Measurements from ENCODE around the gene UPF2.

DNA sequence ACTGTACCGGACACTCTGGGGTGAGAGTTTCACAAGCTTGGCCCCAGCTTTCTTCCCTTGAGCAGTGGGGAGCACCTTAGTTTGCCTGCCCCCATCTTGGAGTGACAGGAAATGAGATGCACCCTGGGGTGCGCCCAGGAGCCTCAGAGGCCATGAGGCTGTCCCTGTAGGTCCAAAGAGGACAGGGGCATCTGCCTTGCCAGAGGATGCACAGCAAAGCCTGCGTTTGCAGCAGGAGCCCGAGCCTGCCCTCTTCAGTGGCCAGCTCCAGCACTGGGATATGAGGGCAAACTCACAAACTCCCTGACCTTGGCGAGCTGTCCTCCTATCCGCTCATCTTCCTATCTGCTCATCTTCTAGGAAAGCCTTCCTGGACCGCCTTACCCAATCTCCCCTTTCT lies 140.0 kb downstream of the UPF2 start:
- TF ChIP-seq POLR2A (IDR thresholded peaks at IDR 0.05), result no peak
- TF ChIP-seq, protein P1, sequence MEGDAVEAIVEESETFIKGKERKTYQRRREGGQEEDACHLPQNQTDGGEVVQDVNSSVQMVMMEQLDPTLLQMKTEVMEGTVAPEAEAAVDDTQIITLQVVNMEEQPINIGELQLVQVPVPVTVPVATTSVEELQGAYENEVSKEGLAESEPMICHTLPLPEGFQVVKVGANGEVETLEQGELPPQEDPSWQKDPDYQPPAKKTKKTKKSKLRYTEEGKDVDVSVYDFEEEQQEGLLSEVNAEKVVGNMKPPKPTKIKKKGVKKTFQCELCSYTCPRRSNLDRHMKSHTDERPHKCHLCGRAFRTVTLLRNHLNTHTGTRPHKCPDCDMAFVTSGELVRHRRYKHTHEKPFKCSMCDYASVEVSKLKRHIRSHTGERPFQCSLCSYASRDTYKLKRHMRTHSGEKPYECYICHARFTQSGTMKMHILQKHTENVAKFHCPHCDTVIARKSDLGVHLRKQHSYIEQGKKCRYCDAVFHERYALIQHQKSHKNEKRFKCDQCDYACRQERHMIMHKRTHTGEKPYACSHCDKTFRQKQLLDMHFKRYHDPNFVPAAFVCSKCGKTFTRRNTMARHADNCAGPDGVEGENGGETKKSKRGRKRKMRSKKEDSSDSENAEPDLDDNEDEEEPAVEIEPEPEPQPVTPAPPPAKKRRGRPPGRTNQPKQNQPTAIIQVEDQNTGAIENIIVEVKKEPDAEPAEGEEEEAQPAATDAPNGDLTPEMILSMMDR (IDR thresholded peaks at IDR 0.05), result no peak
